Retinal pigment epithelial cell (primary cell): Measurements from ENCODE around the gene SLC16A14.

Source experiments
- DNase-seq: peaks from one replicate; pipeline ENCODE4 v3.0.0-alpha.2; 2010; ENCODE audit warnings: low read depth
- H3K4me3 ChIP-seq: 2 replicates; pipeline ENCODE4 v1.5.1; 2011; ENCODE audit warnings: mild to moderate bottlenecking, low read length, control low read depth, moderate library complexity
- CTCF ChIP-seq: conservative IDR thresholded peaks from 2 replicates; pipeline ENCODE4 v1.5.1; 2011; ENCODE audit warnings: low read depth, low read length, control low read depth, inconsistent platforms

The SLC16A14 gene

GRCh38 chr2:230060672-230061293 is 7.9 kb downstream of the SLC16A14 start:
- no peak for DNase-seq
- TF ChIP-seq CTCF: no peak
- H3K4me3 ChIP-seq: no peak overlapping the region

GRCh38 chr2:230053753-230054478 is 14.8 kb downstream of the SLC16A14 start:
- no peak for TF ChIP-seq CTCF
- no peak for DNase-seq

GRCh38 chr2:230052299-230052698 is 16.4 kb downstream of the SLC16A14 start:
- TF ChIP-seq CTCF: no peak
- H3K4me3 ChIP-seq: no peak overlapping the region
- DNase-seq: no peak

More at GRCh38 chr2:230053753-230054478, 14.8 kb downstream of the SLC16A14 start:
- H3K4me3 ChIP-seq: no peak overlapping the region

GRCh38 chr2:230050136-230050535 is 18.6 kb downstream of the SLC16A14 start:
- TF ChIP-seq CTCF: no peak
- no peak overlapping the region for H3K4me3 ChIP-seq
- no peak for DNase-seq

- no peak for TF ChIP-seq CTCF
- H3K4me3 ChIP-seq: no peak overlapping the region
- no peak for DNase-seq
These were observed 20.6 kb downstream of the SLC16A14 start for GRCh38 chr2:230048010-230048671.

GRCh38 chr2:230046491-230046890 is 22.2 kb downstream of the SLC16A14 start:
- TF ChIP-seq CTCF: no peak
- H3K4me3 ChIP-seq: no peak overlapping the region

More at GRCh38 chr2:230046491-230046890, 22.2 kb downstream of the SLC16A14 start:
- DNase-seq: no peak
